Activated naive CD4-positive, alpha-beta T cell treated with anti-CD3 and anti-CD28 coated beads, Interleukin-2, amount 50 U/mL, for 24 hours (primary cell): ENCODE results near the gene TEX28.
"Not testable (repeated sequence)": the region's sequence is repeated elsewhere in the genome, so short reads cannot be mapped to it uniquely, and the experiment has no call there.

Source experiments
- H3K27ac Mint-ChIP-seq: one replicate; pipeline ENCODE4 v1.8.0; 2021; ENCODE audit warnings: mild to moderate bottlenecking, mixed read lengths
- H3K27me3 Mint-ChIP-seq: one replicate; pipeline ENCODE4 v1.8.0; 2021; ENCODE audit warnings: mixed read lengths
- H3K36me3 Mint-ChIP-seq: one replicate; pipeline ENCODE4 v1.8.0; 2021; ENCODE audit warnings: mixed read lengths
- H3K4me1 Mint-ChIP-seq: one replicate; pipeline ENCODE4 v1.8.0; 2021; ENCODE audit warnings: mixed read lengths
- H3K4me3 Mint-ChIP-seq: one replicate; pipeline ENCODE4 v1.8.0; 2021; ENCODE audit warnings: mild to moderate bottlenecking, mixed read lengths
- H3K9me3 Mint-ChIP-seq: one replicate; pipeline ENCODE4 v1.8.0; 2021; ENCODE audit warnings: mixed read lengths

TEX28 gene

DNA sequence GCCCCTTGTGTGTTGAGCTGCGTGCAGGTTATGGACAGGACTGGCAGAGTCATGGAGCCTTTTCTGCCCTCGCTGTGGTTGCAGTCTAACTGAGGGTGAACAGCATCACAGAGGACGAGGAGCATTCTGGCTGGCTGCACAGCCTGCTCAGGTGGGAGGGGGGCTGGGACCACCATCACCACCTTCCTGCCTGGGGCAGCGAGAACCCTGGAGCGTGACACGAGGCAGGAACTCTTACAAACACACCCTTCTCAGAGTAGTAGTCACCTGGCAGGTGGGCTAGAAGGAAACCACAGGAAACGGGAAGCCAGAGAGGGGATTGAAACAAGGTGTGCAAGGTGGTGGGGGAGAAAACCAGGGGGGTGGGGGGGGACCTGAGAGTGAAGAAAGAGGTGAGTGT lies 26.2 kb upstream of the TEX28 start:
- Mint-ChIP-seq H3K9me3 (no peaks in the 10 kb centered on the region), H3K36me3 (no peaks in the 10 kb centered on the region), H3K4me3 (peak overlapping the region; percentile 42), H3K4me1 (peaks cover 41% of the 10 kb centered on the region), H3K27ac (no peak overlapping the region), H3K27me3 (no peaks in the 10 kb centered on the region)

DNA sequence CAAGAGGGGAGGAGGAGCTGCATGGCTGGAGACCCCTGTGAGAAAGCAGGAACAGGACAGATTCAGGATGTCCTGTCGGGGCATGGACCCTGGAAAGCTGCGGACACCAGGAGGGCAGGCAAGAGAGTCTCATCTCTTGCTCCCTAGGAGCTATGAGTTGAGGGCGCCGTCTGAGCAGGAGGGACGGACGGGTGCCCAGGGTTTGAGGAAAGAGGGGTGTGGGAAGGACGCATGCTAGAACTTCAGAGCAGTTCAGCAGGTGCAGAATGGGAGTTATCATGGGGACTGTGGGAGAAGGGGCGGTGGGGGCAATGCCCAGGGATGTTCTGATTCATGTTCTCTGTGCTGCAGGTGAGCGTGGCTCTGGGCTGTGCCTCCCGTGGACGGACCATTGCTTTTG lies 25.5 kb upstream of the TEX28 start:
- Mint-ChIP-seq H3K36me3 (no peaks in the 10 kb centered on the region), H3K27ac (no peak overlapping the region), H3K4me3 (no peak overlapping the region), H3K27me3 (no peaks in the 10 kb centered on the region), H3K4me1 (peaks cover 34% of the 10 kb centered on the region), H3K9me3 (no peaks in the 10 kb centered on the region)

DNA sequence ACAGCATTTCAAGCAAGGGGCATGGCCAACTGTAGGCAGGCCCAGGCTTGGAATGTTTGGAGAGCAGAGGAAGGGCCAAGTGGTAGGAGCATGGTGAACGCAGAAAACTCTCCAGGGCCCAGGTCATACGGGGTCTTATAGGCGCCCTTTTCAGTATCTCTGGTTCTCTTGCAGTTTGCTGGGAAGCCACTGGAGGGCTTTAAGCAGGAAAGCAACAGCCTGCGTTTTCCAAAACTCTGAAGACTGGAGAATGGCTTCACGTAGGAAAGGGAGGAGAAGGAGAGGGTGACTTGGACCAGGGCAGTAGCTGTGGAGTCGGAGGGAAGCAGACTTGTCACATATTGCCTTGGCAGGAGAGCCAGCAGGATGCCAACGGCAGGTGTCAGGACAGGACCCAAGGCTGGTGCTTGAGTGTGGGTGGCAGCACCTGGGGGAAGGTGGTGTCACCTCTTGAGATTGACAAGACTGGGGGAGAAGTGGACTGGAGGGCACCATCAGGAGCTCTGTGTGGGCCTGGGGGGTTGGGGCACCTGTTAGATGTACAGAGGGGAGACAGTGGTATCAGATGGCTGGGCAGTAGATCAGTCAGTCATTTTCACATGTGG lies 22.6 kb upstream of the TEX28 start:
- Mint-ChIP-seq H3K9me3 (no peaks in the 10 kb centered on the region), H3K36me3 (no peaks in the 10 kb centered on the region), H3K4me3 (no peak overlapping the region), H3K4me1 (peaks cover 52% of the 10 kb centered on the region), H3K27me3 (no peaks in the 10 kb centered on the region), H3K27ac (no peak overlapping the region)

DNA sequence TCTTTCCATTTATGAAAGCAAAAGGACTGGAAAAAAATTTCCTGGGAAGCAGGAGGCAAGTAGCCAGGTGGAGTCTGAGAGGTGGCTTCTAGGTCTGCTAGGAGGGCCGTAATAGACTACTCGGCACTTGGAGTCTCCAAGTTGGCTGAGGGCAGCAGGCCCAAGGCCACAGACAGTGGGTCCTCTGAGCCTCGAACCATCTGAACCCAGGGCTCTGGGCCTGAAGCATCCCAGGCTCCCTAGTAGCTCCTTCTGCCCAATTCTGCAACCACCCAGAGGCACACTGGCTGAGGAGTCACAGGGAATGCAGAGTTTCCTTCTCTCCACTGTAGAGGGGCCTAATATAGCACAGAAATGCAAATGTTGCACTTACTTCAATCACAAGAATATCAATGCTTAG lies 20.5 kb upstream of the TEX28 start:
- no peaks in the 10 kb centered on the region for H3K9me3 Mint-ChIP-seq
- no peaks in the 10 kb centered on the region for H3K36me3 Mint-ChIP-seq
- peaks cover 38% of the 10 kb centered on the region for H3K4me1 Mint-ChIP-seq
- no peaks in the 10 kb centered on the region for H3K27me3 Mint-ChIP-seq
- no peak overlapping the region for H3K27ac Mint-ChIP-seq
- H3K4me3 Mint-ChIP-seq, result no peak overlapping the region

DNA sequence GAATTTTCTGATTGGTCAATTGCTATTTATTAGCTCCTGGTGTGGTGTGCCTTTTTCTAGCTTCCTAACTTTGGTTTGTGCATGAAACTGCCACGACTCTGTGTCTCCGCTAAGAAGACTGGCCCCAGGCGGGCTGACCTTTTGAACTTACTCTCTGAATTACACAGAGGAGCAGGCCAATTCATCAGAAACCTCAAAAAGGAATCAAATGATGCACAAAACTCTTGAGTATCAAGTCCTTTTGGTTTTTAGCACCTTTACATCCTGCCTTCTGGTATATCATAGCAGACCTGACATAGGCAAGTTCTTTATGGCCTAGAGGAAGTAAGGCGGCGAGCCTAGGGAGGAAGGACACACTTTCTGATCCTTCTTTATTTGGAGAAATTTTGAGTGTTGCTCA lies 18.2 kb upstream of the TEX28 start:
- H3K36me3 Mint-ChIP-seq, result no peaks in the 10 kb centered on the region
- H3K9me3 Mint-ChIP-seq, result no peaks in the 10 kb centered on the region
- H3K4me3 Mint-ChIP-seq, result peak overlapping the region; percentile 57
- no peaks in the 10 kb centered on the region for H3K27me3 Mint-ChIP-seq
- peak overlapping the region; percentile 85 for H3K27ac Mint-ChIP-seq
- peaks cover 40% of the 10 kb centered on the region for H3K4me1 Mint-ChIP-seq

DNA sequence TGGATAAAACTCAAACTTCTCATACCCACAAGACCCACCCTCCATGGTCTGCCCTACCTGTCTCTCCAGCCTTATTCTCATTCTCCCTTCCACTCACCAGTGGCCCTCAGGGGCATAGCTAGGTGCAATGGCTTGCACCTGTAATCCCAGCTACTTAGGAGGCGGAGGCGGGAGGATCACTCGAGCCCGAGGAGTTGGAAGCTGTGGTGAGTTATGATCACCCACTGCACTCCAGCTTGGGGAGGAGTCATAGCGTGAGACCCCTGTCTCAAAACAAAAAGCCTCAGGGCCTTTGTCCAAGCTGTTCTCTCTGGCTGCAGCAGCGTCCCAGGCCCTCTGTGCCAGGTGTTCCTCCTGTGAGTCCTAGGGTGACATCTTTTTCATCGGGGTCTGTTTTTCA lies 17.2 kb upstream of the TEX28 start:
- Mint-ChIP-seq H3K27ac (no peak overlapping the region), H3K36me3 (no peaks in the 10 kb centered on the region), H3K27me3 (no peaks in the 10 kb centered on the region), H3K4me3 (no peak overlapping the region), H3K9me3 (no peaks in the 10 kb centered on the region), H3K4me1 (peaks cover 41% of the 10 kb centered on the region)

DNA sequence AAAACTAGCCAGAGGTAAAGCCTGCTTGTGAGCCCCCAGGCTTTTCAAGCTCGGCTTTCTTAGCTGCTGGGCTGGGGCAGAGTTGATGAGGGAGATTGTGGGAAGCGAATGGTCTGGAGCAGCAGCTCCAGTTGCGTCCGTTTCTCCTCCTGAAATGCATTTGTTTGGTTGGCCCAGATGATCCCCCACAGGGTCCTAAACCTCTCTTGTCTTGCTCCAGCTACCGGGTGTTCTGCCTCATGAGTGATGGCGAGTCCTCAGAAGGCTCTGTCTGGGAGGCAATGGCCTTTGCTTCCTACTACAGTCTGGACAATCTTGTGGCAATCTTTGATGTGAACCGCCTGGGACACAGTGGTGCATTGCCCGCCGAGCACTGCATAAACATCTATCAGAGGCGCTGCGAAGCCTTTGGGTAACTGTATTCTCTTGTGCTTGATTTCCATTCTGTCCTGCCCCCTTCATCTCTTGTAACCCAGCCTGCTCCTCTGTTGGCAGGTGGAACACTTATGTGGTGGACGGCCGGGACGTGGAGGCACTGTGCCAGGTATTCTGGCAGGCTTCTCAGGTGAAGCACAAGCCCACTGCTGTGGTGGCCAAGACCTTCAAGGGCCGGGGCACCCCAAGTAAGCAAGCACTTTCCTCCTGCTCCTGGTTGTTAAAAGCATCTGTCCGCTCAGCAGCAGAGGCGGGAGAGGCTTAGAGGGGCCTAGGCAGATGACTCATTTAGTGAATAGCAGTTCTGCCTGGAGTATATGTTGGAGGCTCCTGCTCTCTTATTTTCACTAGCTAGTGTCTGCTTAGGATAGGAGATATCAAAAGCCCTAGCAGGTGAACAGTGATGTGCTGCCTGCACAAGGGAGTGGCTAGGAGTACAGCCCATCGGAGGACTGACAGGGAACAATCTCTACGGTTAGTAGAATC lies 16.0 kb upstream of the TEX28 start:
- H3K27me3 Mint-ChIP-seq, result no peaks in the 10 kb centered on the region
- peaks cover 39% of the 10 kb centered on the region for H3K4me1 Mint-ChIP-seq
- H3K9me3 Mint-ChIP-seq, result no peaks in the 10 kb centered on the region
- H3K36me3 Mint-ChIP-seq, result no peaks in the 10 kb centered on the region
- peak overlapping the region; percentile 15 for H3K27ac Mint-ChIP-seq
- H3K4me3 Mint-ChIP-seq, result no peak overlapping the region

DNA sequence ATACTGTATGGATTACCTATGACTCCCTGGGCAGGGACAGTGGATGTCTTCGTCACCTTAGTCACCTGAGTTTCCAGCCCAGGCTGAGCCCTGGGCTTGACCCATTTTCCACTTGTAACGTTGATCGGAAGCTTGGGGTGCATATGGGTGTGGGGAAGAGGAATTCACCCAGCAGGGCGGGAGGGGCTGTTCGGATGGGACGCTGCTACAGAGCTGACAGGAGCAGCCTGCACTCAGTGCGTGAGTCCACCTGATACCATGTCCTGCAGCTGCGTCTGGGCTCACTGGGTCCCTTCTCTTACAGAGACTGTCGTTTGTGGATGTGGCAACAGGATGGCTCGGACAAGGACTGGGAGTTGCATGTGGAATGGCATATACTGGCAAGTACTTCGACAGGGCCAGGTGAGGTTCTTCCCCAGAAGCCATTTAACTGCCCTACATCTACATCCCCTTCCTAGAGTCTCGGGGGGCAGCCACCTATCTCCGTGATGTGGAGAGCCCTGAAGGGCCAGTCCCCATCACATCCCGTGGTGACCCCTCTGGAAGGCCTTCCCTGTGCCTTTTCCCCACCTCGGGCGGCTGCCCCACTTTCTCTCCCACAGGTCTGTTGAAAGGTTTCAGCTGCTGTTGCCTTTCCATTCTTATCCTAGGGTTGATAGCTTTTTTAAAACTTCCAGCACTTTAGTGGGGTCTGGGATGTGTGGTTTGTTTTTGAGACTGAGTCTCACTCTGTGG lies 14.3 kb upstream of the TEX28 start:
- Mint-ChIP-seq H3K4me1 (peaks cover 32% of the 10 kb centered on the region), H3K9me3 (no peaks in the 10 kb centered on the region), H3K27ac (no peak overlapping the region), H3K4me3 (no peak overlapping the region), H3K27me3 (no peaks in the 10 kb centered on the region), H3K36me3 (no peaks in the 10 kb centered on the region)

DNA sequence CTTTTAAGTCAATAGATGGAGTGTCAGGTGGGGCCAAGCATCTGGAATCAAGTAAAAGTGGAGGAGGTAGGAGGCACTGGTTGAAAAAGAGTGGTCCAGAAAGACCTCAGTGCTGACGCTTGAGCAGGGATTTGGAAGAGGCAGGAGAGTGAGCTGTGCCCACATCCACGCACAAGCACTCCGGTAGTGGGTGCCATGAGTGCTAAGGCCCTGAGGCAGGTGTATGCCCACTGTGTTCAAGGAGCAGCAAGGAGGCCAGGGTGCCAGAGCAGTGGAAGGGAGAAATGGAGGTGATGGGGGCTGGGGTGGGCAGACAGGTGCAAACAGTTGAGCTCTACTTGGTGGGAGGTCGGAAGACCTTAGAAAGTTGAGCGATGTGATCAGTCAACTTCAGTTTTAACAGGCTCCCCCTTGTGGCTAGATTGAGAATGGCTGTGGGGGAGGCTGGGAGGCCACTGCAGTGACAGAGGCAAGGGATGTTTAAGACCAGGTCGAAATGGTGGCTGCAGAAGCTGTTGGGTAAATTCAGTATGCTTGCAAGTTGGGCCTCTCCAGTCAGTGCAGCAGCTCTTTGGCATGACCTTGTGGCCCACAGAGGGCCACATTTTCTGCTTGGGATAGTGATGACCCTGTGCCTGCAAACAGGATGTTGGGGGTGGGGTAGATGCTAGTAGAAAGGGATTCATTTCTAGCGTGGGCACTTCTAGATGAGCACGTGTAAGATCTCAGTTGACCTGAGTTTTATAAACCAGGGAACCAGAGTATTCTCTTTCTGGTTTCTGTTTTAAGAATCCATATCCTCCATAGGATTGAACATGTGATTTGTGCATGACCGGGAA lies 13.4 kb upstream of the TEX28 start:
- peaks cover 24% of the 10 kb centered on the region for H3K4me1 Mint-ChIP-seq
- H3K27ac Mint-ChIP-seq, result no peak overlapping the region
- H3K27me3 Mint-ChIP-seq, result no peaks in the 10 kb centered on the region
- H3K4me3 Mint-ChIP-seq, result peak overlapping the region; percentile 48
- no peaks in the 10 kb centered on the region for H3K36me3 Mint-ChIP-seq
- H3K9me3 Mint-ChIP-seq, result no peaks in the 10 kb centered on the region

DNA sequence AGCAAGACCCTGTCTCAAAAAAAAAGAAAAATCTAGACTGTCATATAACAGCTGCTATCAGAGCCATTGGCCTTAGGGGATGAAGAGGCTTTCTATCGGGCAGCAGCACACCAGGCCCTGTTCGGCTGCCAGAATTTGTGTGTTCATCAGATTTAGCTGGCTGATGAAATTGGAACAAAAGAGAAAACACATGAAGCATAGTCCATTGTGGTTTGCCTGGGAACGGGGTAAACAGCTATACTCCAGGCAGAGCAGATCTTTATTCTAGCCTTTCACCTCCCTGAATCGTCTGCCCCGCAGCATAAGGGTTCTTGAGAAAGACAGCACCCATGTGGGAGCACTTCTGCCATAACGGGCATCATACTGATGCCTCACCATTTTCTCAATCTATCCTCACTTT lies 12.3 kb upstream of the TEX28 start:
- Mint-ChIP-seq H3K27me3 (no peaks in the 10 kb centered on the region), H3K4me3 (no peak overlapping the region), H3K4me1 (peaks cover 16% of the 10 kb centered on the region), H3K9me3 (no peaks in the 10 kb centered on the region), H3K36me3 (no peaks in the 10 kb centered on the region), H3K27ac (no peak overlapping the region)

DNA sequence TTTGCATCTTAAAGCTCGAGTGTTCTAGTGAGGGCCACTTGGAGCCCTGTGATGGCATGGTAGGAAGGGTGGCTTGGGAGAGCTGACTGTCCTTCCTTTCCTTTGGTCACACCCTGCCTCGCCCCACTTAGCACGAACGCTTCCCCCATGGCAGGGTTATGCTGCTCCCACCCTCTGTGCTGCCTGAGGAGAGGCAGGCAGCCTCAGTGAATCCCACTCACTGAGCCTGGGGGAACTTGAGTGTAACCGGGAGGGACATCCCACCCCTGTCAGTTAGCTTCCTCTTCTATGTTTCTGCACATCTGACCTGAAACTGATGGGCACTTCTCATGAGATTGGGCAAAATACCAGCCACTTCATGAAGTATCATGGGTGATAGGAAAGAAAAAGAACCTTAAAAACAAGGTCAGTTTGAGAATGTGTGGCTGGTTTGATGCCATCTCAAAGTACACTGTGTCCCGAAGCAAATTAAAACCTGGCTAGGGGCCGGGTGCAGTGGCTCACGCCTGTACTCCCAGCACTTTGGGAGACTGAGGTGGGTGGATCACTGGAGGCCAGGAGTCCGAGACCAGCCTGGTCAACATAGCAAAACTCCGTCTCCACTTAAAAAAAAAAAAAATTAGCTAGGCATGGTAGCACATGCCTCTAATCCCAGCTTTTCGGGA lies 10.7 kb upstream of the TEX28 start:
- H3K4me1 Mint-ChIP-seq, result peaks cover 16% of the 10 kb centered on the region
- no peak overlapping the region for H3K27ac Mint-ChIP-seq
- H3K27me3 Mint-ChIP-seq, result no peaks in the 10 kb centered on the region
- H3K36me3 Mint-ChIP-seq, result no peaks in the 10 kb centered on the region
- H3K9me3 Mint-ChIP-seq, result no peaks in the 10 kb centered on the region
- no peak overlapping the region for H3K4me3 Mint-ChIP-seq

DNA sequence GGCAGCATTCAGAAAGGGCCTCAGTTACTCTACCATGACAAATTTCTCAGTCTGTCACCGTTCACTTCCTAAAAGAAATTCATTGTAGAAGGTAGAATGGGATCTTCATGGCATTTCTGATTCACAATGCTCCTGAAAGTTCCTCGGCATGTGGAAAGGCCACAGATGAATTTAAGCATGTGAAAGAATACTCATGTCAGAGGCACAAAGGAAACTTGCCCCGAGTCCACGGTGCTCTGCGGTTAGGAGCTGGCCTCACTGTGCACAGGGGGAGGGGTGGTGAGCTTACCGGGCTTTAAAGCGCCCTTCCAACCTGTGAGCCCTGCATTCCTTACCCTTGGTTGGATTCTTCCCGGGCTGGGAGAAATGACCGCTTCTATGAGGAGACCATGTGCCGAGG lies 9.9 kb upstream of the TEX28 start:
- Mint-ChIP-seq H3K9me3 (no peaks in the 10 kb centered on the region), H3K27me3 (no peaks in the 10 kb centered on the region), H3K4me3 (no peak overlapping the region), H3K27ac (no peak overlapping the region), H3K4me1 (peaks cover 16% of the 10 kb centered on the region), H3K36me3 (no peaks in the 10 kb centered on the region)

DNA sequence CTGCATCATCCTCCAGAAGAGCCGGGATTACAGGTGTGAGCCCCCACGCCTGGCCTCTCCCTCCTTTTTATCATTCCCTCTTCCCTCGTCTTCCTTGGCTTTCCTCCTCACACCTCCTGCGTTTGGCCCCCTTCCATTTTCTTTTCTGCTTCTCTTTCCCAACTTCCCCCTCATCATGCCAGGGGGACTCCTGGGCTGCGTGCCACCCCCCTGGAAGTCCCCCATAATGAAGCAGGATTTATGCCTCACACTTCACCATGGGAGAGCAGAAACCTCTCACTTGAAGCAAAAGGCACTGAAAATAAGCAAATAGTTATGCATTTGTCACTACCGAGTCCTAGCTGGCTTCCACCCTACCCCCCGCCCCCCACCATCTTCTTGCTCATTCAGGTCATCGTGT lies 8.6 kb upstream of the TEX28 start:
- Mint-ChIP-seq H3K4me3 (no peak overlapping the region), H3K9me3 (no peaks in the 10 kb centered on the region), H3K36me3 (no peaks in the 10 kb centered on the region), H3K27ac (no peak overlapping the region), H3K4me1 (peaks cover 11% of the 10 kb centered on the region), H3K27me3 (no peaks in the 10 kb centered on the region)

DNA sequence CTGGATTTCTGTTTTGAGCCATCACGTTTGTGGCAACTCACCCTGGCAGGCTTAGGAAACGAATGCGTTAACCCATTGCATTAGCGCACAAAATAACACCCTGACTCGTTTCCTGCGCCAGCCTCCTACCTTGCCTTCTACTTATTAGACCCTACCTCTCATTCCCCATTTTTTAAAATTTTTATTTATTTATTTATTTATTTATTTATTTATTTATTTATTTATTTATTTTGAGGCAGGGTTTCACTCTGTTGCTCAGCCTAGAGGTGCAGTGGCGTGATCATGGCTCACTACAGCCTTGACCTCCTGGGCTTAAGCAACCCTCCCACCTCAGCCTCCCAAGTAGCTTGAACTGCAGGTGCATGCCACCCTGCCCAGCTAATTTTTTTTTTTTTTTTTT lies 8.1 kb upstream of the TEX28 start:
- H3K9me3 Mint-ChIP-seq, H3K4me1 Mint-ChIP-seq, H3K27me3 Mint-ChIP-seq, H3K4me3 Mint-ChIP-seq, H3K27ac Mint-ChIP-seq, H3K36me3 Mint-ChIP-seq: not testable (repeated sequence)

DNA sequence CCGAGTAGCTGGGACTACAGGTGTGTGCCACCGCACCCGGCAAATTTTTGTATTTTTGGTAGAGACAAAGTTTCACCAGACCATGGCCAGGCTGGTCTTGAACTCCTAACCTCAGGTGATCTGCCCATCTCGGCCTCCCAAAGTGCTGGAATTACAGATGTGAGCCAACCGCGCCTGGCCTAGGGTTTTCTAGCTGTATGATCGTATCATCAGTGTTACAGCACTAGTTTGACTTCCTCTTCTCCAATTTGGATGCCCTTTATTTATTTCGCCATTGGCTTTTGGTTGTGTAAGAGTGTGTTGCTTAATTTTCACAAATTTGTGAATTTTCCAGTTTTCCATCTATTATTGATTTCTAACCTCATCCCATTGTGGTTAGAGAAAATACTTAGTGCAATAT lies 5.9 kb upstream of the TEX28 start:
- H3K9me3 Mint-ChIP-seq, result no peaks in the 10 kb centered on the region
- H3K4me3 Mint-ChIP-seq, result no peak overlapping the region
- H3K36me3 Mint-ChIP-seq, result no peaks in the 10 kb centered on the region
- no peak overlapping the region for H3K27ac Mint-ChIP-seq
- no peaks in the 10 kb centered on the region for H3K27me3 Mint-ChIP-seq
- no peaks in the 10 kb centered on the region for H3K4me1 Mint-ChIP-seq
